Measurements from ENCODE around the gene CABP2.

CABP2 gene

DNA sequence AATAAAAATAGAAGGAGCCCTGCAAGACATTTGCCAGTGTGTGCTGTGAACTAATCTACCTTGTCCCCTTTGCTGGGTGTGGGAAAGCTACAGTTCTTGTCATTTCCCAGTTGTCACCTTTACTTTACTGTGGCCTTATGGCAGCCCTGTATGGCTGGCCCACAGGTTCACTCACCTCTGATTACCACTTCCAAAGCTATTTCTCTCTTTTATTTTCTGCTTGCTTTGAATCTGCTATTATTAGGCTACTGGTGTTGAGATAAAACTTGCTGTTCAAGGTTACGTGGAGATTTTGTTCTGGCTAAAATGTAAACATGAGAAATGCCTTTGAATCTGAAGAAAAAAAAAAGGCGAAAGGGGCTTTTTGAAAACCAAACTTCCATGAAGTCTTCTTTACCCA lies 9.6 kb upstream of the CABP2 start:
- TF ChIP-seq PPARA (CRISPR knock-in tag; IDR thresholded peaks at IDR 0.05; ENCODE audit: borderline replicate concordance): no peak
- TF ChIP-seq ZC3H10 (CRISPR knock-in tag; IDR thresholded peaks at IDR 0.05): no peak
- no peak for TF ChIP-seq CSDC2 (CRISPR knock-in tag; IDR thresholded peaks at IDR 0.05)
- no peak for ATAC-seq

DNA sequence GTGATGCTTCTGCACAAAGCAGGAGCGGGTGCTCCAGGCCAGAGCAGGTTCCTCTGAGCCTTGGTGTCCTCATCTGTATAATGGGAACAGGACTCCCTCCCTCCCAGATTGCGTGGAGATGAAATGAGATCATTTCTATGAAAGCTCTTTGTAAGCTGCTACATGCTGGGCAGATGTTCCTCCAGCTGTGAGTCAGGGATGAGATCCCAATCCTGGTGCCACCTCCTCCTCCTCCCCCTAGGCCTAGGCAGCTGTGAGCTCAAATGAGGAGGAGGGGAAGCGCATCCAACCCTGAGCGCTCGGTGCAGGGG lies 7.0 kb upstream of the CABP2 start:
- TF ChIP-seq BACH2 (CRISPR knock-in tag; IDR thresholded peaks at IDR 0.05; ENCODE audit: borderline replicate concordance) (no peak), ZNF70 (CRISPR knock-in tag; IDR thresholded peaks at IDR 0.05) (no peak), TCF4 (CRISPR knock-in tag; IDR thresholded peaks at IDR 0.05; ENCODE audit: borderline replicate concordance) (no peak), OSR1 (CRISPR knock-in tag; IDR thresholded peaks at IDR 0.05) (no peak), ZNF8 (CRISPR knock-in tag; IDR thresholded peaks at IDR 0.05) (no peak), SNAI2 (CRISPR knock-in tag; IDR thresholded peaks at IDR 0.05) (no peak), ISL1 (CRISPR knock-in tag; IDR thresholded peaks at IDR 0.05) (no peak), RARB (CRISPR knock-in tag; IDR thresholded peaks at IDR 0.05) (no peak), PPARA (CRISPR knock-in tag; IDR thresholded peaks at IDR 0.05; ENCODE audit: borderline replicate concordance) (no peak), ZNF565 (CRISPR knock-in tag; conservative IDR thresholded peaks at IDR 0.05; ENCODE audit: low read depth) (no peak), ZFP3 (CRISPR knock-in tag; IDR thresholded peaks at IDR 0.05) (no peak), ARNTL (CRISPR knock-in tag; IDR thresholded peaks at IDR 0.05; ENCODE audit: borderline replicate concordance, low read depth) (no peak)

DNA sequence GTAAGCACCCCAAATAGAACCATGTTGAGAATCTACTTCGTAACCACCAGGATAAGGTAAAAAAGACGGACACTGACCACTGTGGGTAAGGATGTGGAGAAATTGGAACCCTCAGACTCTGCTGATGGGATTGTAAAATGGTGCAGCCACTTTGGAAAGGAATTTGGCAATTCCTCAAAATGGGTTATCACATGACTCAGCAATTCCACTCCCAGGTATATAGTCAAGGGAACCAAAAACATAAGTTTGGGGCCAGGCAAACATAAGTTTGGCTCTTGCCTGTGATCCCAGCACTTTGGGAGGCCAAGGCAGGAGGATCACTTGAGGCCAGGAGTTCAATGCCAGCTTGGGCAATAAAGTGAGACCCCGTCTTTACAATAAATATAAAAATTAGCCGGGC lies 5.1 kb upstream of the CABP2 start:
- TF ChIP-seq, protein P1, sequence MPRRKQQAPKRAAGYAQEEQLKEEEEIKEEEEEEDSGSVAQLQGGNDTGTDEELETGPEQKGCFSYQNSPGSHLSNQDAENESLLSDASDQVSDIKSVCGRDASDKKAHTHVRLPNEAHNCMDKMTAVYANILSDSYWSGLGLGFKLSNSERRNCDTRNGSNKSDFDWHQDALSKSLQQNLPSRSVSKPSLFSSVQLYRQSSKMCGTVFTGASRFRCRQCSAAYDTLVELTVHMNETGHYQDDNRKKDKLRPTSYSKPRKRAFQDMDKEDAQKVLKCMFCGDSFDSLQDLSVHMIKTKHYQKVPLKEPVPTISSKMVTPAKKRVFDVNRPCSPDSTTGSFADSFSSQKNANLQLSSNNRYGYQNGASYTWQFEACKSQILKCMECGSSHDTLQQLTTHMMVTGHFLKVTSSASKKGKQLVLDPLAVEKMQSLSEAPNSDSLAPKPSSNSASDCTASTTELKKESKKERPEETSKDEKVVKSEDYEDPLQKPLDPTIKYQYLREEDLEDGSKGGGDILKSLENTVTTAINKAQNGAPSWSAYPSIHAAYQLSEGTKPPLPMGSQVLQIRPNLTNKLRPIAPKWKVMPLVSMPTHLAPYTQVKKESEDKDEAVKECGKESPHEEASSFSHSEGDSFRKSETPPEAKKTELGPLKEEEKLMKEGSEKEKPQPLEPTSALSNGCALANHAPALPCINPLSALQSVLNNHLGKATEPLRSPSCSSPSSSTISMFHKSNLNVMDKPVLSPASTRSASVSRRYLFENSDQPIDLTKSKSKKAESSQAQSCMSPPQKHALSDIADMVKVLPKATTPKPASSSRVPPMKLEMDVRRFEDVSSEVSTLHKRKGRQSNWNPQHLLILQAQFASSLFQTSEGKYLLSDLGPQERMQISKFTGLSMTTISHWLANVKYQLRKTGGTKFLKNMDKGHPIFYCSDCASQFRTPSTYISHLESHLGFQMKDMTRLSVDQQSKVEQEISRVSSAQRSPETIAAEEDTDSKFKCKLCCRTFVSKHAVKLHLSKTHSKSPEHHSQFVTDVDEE (CRISPR knock-in tag; IDR thresholded peaks at IDR 0.05): no peak
- no peak for ATAC-seq

More for the DNA sequence above, 7.0 kb upstream of the CABP2 start:
- no peak for ATAC-seq

DNA sequence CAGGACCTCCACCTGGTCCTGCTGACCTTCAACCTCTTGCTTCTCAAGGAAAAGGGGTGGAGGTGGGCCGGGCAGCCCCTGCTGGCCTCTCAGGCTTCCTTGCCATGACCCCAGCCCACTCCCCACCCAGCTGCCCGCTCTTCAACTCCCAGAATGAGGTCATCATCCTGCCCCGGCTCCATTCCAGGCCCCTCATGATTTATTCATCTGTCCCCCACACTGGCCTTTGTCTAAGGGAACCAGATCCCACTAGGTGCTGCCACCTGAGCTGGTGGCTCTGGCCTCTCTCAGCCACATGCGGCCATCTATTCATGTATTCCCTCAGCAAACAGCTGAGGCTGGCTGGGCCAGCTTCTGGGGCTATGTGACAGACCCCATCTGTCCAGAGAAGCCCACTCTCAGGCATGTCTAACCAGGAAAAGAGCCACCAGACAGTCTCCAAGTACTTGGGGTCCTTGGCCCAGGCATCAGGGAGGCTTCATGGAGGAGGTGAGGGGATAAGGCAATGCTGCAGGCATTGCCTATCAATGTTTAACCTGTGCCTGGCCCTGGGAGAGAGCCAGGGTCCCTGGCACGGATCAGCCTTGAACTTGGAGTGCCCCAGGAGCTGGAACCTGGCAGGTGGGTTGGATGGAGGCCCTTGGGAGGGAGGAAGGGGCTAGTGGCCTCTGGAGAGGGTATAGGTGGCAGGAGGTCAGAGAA lies 2.2 kb upstream of the CABP2 start:
- ATAC-seq: no peak
- TF ChIP-seq, protein P2, sequence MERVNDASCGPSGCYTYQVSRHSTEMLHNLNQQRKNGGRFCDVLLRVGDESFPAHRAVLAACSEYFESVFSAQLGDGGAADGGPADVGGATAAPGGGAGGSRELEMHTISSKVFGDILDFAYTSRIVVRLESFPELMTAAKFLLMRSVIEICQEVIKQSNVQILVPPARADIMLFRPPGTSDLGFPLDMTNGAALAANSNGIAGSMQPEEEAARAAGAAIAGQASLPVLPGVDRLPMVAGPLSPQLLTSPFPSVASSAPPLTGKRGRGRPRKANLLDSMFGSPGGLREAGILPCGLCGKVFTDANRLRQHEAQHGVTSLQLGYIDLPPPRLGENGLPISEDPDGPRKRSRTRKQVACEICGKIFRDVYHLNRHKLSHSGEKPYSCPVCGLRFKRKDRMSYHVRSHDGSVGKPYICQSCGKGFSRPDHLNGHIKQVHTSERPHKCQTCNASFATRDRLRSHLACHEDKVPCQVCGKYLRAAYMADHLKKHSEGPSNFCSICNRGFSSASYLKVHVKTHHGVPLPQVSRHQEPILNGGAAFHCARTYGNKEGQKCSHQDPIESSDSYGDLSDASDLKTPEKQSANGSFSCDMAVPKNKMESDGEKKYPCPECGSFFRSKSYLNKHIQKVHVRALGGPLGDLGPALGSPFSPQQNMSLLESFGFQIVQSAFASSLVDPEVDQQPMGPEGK (CRISPR knock-in tag; IDR thresholded peaks at IDR 0.05; ENCODE audit: borderline replicate concordance): no peak
- TF ChIP-seq ARNTL (CRISPR knock-in tag; IDR thresholded peaks at IDR 0.05; ENCODE audit: borderline replicate concordance, low read depth) (no peak), ZFP30 (CRISPR knock-in tag; IDR thresholded peaks at IDR 0.05) (no peak)
- TF ChIP-seq, protein P1 (CRISPR knock-in tag; IDR thresholded peaks at IDR 0.05): no peak
- TF ChIP-seq, protein P3, sequence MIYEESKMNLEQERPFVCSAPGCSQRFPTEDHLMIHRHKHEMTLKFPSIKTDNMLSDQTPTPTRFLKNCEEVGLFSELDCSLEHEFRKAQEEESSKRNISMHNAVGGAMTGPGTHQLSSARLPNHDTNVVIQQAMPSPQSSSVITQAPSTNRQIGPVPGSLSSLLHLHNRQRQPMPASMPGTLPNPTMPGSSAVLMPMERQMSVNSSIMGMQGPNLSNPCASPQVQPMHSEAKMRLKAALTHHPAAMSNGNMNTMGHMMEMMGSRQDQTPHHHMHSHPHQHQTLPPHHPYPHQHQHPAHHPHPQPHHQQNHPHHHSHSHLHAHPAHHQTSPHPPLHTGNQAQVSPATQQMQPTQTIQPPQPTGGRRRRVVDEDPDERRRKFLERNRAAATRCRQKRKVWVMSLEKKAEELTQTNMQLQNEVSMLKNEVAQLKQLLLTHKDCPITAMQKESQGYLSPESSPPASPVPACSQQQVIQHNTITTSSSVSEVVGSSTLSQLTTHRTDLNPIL (CRISPR knock-in tag; IDR thresholded peaks at IDR 0.05; ENCODE audit: low read depth): no peak

DNA sequence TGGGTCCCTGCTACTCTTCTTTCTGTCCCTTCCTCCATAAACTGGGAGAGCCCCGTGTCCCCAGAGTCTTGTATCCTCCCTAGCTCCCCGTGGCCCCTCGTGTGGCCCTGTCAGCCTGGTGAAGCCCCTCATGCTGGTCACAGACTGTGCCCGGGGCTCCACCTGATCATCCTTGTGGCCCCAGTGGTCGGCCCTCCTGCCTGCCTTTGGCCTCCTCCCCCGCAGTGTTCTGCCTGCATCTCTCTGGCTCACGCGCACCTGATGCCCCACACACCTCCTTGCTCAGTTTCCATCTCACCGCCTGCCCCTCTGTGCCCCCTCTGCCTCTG lies 1.2 kb upstream of the CABP2 start:
- no peak for ATAC-seq
- TF ChIP-seq, protein P4, sequence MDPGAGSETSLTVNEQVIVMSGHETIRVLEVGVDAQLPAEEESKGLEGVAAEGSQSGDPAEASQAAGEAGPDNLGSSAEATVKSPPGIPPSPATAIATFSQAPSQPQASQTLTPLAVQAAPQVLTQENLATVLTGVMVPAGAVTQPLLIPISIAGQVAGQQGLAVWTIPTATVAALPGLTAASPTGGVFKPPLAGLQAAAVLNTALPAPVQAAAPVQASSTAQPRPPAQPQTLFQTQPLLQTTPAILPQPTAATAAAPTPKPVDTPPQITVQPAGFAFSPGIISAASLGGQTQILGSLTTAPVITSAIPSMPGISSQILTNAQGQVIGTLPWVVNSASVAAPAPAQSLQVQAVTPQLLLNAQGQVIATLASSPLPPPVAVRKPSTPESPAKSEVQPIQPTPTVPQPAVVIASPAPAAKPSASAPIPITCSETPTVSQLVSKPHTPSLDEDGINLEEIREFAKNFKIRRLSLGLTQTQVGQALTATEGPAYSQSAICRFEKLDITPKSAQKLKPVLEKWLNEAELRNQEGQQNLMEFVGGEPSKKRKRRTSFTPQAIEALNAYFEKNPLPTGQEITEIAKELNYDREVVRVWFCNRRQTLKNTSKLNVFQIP (CRISPR knock-in tag; IDR thresholded peaks at IDR 0.05; ENCODE audit: borderline replicate concordance, low read depth): no peak
- TF ChIP-seq, protein P1 (CRISPR knock-in tag; IDR thresholded peaks at IDR 0.05): no peak
- TF ChIP-seq SNAI2 (CRISPR knock-in tag; IDR thresholded peaks at IDR 0.05): no peak
- TF ChIP-seq ZC3H10 (CRISPR knock-in tag; IDR thresholded peaks at IDR 0.05): no peak
- TF ChIP-seq ZFP3 (CRISPR knock-in tag; IDR thresholded peaks at IDR 0.05): no peak
- no peak for TF ChIP-seq TOX (CRISPR knock-in tag; IDR thresholded peaks at IDR 0.05; ENCODE audit: borderline replicate concordance)
